Kidney (tissue), 14 donors: Measurements from ENCODE around the gene ACIN1. TPM values are rescaled to one million over a fixed set of nuclear protein-coding genes. Genes with fewer than 3 reads are reported as not detected.
A peak's percentile ranks its signal among the peaks of the same experiment; 100 is the strongest.

Experiments
- DNase-seq, 5 donors: peaks; one replicate each; pipeline ENCODE4 v3.0.0-alpha.2; 2013 to 2020
- FAIRE-seq: peaks from 2 replicates; lab custom pipeline; 2012; peaks lifted over from hg19 to GRCh38; lab: Jason Lieb, UNC
- H3K27ac ChIP-seq, 2 donors: one replicate each; pipeline ENCODE4 v1.7.0; 2013; ENCODE audit warnings: low read depth in 2 of 2, low read length in 2 of 2, inconsistent platforms in 1 of 2
- H3K27me3 ChIP-seq: one replicate; pipeline ENCODE4 v1.7.1; 2013; ENCODE audit warnings: low read length, inconsistent platforms; ENCODE audit not compliant: control insufficient read depth, insufficient read depth
- H3K36me3 ChIP-seq, 3 donors: one replicate each; pipeline versions ENCODE4 v1.7.0 to v1.7.1; 2013; ENCODE audit warnings: low read length in 3 of 3, control low read depth in 1 of 3, inconsistent platforms in 1 of 3; ENCODE audit not compliant: insufficient read depth in 3 of 3, control insufficient read depth in 2 of 3
- H3K4me1 ChIP-seq, 3 donors: one replicate each; pipeline versions ENCODE4 v1.7.0 to v1.7.1; 2013; ENCODE audit warnings: low read length in 3 of 3, inconsistent platforms in 1 of 3, low read depth in 1 of 3; ENCODE audit not compliant: control insufficient read depth in 2 of 3, insufficient read depth in 2 of 3
- H3K4me3 ChIP-seq, 3 donors: one replicate each; pipeline versions ENCODE4 v1.7.0 to v1.8.1; 2013; ENCODE audit warnings: low read length in 3 of 3, control low read depth in 1 of 3, inconsistent platforms in 1 of 3
- H3K9ac ChIP-seq, 3 donors: one replicate each; pipeline versions ENCODE4 v1.7.0 to v1.7.1; 2013; ENCODE audit warnings: low read length in 3 of 3, control low read depth in 1 of 3, inconsistent platforms in 1 of 3
- H3K9me3 ChIP-seq, 3 donors: one replicate each; pipeline versions ENCODE4 v1.7.0 to v1.7.1; 2013; ENCODE audit warnings: low read length in 3 of 3, control low read depth in 1 of 3, inconsistent platforms in 1 of 3; ENCODE audit not compliant: control insufficient read depth in 2 of 3, insufficient read depth in 1 of 3
- CTCF ChIP-seq: IDR thresholded peaks from 3 replicates; pipeline ENCODE4 v1.5.1; 2012; ENCODE audit warnings: mild to moderate bottlenecking, moderate library complexity, borderline replicate concordance; ENCODE audit not compliant: insufficient read depth; ENCODE audit errors: extremely low read depth
- intact Hi-C: fragments of 100-400 bp; cut with DNase I; formaldehyde crosslinking; loops from one replicate; pipeline ENCODE4 v1.11.1; 2022
- polyA plus RNA-seq: library from polyadenylated mRNA; stranded (reverse); fragments of 350-450 nt; fragmentation: Illumina TruSeq; extraction: RNeasy Lipid Tissue Mini Kit (QIAGEN cat#74804); gene quantifications from one replicate; pipeline ENCODE4 v1.2.3, GENCODE V29; 2014; ENCODE audit warnings: low read depth, low replicate concordance; ENCODE audit not compliant: insufficient read depth
- total RNA-seq: library from RNA; stranded (reverse); fragmentation: NEBNext Ultra II Directional; extraction: Animal tissue kit (Norgen Biotek cat#: 25700); gene quantifications from one replicate; pipeline ENCODE4 v1.2.1, GENCODE V29; 2021
- donor health status: control.
- donor health status: control.
- donor health status: control.
- donor health status: control.
- donor health status: control.
- donor health status: DM: yes; HTN: yes; CAD: no.
- donor health status: Normal renal cell carcinoma (clear cell type).

ACIN1 gene
- total and polyA plus RNA-seq, 2 donors from 2014 or later: 54.9 to 150 TPM

GRCh38 chr14:23104591-23105347 lies 9.8 kb upstream of the ACIN1 start, which contains the start of gene CIROP:
Gene CIROP, minus strand, starts transcription at chr14:23104989. Its CDS starts 69 bp downstream, at chr14:23104920.
- Histone ChIP-seq H3K27ac (no peak within 1 kb of the TSS), H3K9ac (no peak within 1 kb of the TSS), H3K4me3 (no peak within 1 kb of the TSS), H3K27me3 (no peaks in the 10 kb centered on the region), H3K9me3 (no peaks in the 10 kb centered on the region), H3K4me1 (no peaks in the 10 kb centered on the region), H3K36me3 (no peaks in the 10 kb centered on the region)
- no peak for FAIRE-seq
- no peak for TF ChIP-seq CTCF
- DNase-seq: peak in 2 of 5 donors; percentile 19 to 34
- intact Hi-C loops: no loop called here

DNA sequence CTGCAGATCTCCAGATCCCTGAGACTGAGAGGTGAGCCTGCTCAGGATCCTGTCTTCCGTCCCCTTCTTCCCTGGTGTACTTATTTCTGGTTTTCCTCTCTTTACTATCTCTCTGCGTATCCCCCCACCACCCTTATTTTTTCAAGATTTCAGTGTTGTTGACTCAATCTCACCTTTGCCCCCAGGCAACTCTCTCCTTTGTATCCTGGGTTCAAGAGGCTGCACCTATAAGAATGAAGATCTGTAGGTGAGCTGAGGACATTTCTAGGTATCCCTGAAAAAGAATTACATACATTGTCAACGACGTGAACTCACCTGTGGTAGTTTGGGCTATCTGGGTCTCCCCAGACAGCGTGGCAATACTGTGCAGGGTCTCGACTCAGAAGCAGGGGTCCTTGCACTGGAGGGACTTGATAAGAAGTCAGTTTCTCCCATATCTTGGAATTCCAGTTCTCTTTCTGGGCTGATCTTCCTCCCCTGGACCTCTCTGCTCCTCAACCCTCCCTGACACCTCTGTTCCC lies 9.2 kb upstream of the ACIN1 start:
- Histone ChIP-seq H3K4me1 (no peaks in the 10 kb centered on the region), H3K9ac (no peak overlapping the region), H3K27me3 (no peaks in the 10 kb centered on the region), H3K9me3 (no peaks in the 10 kb centered on the region), H3K36me3 (no peaks in the 10 kb centered on the region), H3K4me3 (no peak overlapping the region), H3K27ac (no peak overlapping the region)
- no peak for TF ChIP-seq CTCF
- intact Hi-C loops: no loop called here
- FAIRE-seq: no peak
- no peak for DNase-seq

- no peaks in the 10 kb centered on the region for H3K27me3 ChIP-seq
- H3K27ac ChIP-seq: no peak overlapping the region
Observed at GRCh38 chr14:23103581-23103980, 8.6 kb upstream of the ACIN1 start.

More at GRCh38 chr14:23103581-23103980, 8.6 kb upstream of the ACIN1 start:
- no peak for FAIRE-seq
- no peak for TF ChIP-seq CTCF
- Histone ChIP-seq H3K9me3 (no peaks in the 10 kb centered on the region), H3K4me1 (no peaks in the 10 kb centered on the region), H3K36me3 (peaks cover 0 to 3% (median 2%) of the 10 kb centered on the region in 3 donors), H3K9ac (peak overlapping the region in 1 of 3 donors; percentile 12), H3K4me3 (no peak overlapping the region)
- DNase-seq: no peak
- intact Hi-C loops: no loop called here
